ENCODE results near the gene S100G.

The S100G gene

GRCh38 chrX:16633754-16634153, 16.2 kb upstream of the S100G start:
- no peak overlapping the region for H3K27ac Mint-ChIP-seq
- no peaks in the 10 kb centered on the region for H3K9me3 Mint-ChIP-seq
- H3K36me3 Mint-ChIP-seq = no peaks in the 10 kb centered on the region
- no peak for DNase-seq
- H3K4me3 Mint-ChIP-seq = no peak overlapping the region
- H3K4me1 Mint-ChIP-seq = peaks cover 7% of the 10 kb centered on the region
- CTCF ChIA-PET = no interaction called here
- H3K27me3 Mint-ChIP-seq = no peaks in the 10 kb centered on the region

DNA sequence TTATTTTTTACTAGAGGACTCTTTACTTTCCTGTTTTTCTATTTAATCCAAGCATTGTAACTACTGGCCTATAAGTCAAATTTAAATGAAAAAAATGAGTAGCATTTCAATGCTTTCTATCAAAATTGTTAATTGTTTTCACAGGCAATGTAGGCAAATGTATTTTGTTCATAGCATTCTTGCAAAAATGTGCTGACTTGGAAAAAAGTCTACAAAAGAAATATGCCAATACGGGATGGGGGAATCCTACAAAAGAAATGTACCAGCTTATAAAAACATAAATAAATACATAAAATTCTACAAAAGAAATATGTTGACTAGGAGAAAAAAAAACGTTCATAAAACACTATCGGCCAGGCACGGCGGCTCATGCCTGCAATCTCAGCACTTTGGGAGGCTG, 14.9 kb upstream of the S100G start:
- CTCF ChIA-PET = no interaction called here
- H3K4me1 Mint-ChIP-seq = peaks cover 7% of the 10 kb centered on the region
- DNase-seq = no peak
- H3K27me3 Mint-ChIP-seq = no peaks in the 10 kb centered on the region
- H3K27ac Mint-ChIP-seq = no peak overlapping the region
- H3K9me3 Mint-ChIP-seq = no peaks in the 10 kb centered on the region
- no peaks in the 10 kb centered on the region for H3K36me3 Mint-ChIP-seq
- H3K4me3 Mint-ChIP-seq = no peak overlapping the region

DNA sequence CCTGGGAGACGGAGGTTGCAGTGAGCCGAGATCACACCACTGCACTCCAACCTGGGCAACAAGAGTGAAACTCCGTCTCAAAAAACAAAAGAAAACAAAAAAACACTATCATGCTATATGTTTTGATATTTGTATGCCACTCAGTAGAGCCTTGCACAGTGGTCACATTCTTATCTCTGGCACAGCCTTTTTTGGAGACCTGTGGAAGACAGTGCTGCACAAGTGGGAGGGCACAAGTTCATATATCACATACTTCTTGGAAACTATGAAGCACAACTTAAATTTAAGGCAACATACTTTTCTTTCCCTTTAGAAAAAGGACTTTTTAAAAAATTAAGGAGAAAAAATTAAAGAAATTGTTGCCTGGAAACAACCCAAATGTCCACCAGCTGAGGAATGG, 14.4 kb upstream of the S100G start:
- no peaks in the 10 kb centered on the region for H3K9me3 Mint-ChIP-seq
- CTCF ChIA-PET = no interaction called here
- DNase-seq = no peak
- H3K27ac Mint-ChIP-seq = no peak overlapping the region
- H3K36me3 Mint-ChIP-seq = no peaks in the 10 kb centered on the region
- H3K4me3 Mint-ChIP-seq = no peak overlapping the region
- H3K4me1 Mint-ChIP-seq = peaks cover 7% of the 10 kb centered on the region
- H3K27me3 Mint-ChIP-seq = no peaks in the 10 kb centered on the region

DNA sequence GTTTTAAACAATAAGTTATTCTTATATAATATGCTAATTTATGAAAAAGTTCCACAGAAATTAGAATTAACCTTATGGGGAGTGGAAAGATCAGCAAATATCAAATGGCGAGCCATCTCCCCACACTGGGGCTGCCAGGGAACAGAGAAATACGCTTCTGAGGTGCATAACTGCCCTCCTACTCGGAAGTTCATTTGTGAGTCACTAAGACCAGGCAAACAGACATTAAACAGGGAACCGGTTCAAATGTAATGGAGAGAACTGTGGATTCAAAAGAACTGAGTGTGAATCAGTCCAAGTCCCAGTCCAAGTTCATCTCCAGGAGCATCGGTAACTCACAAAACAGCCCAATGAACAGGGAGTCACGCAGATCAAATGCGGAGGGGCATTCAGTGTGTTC, 11.4 kb upstream of the S100G start:
- Mint-ChIP-seq H3K4me3 (no peak overlapping the region), H3K9me3 (no peaks in the 10 kb centered on the region), H3K27ac (no peak overlapping the region), H3K4me1 (peaks cover 7% of the 10 kb centered on the region), H3K36me3 (no peaks in the 10 kb centered on the region), H3K27me3 (no peaks in the 10 kb centered on the region)
- CTCF ChIA-PET = no interaction called here
- no peak for DNase-seq

GRCh38 chrX:16639966-16640365, 10.0 kb upstream of the S100G start:
- Mint-ChIP-seq H3K9me3 (no peaks in the 10 kb centered on the region), H3K27ac (no peak overlapping the region), H3K4me3 (no peak overlapping the region), H3K36me3 (no peaks in the 10 kb centered on the region), H3K4me1 (no peaks in the 10 kb centered on the region), H3K27me3 (no peaks in the 10 kb centered on the region)
- no peak for DNase-seq
- CTCF ChIA-PET = no interaction called here

GRCh38 chrX:16640823-16641222, 9.1 kb upstream of the S100G start:
- no peak for DNase-seq
- H3K9me3 Mint-ChIP-seq = no peaks in the 10 kb centered on the region
- no peaks in the 10 kb centered on the region for H3K27me3 Mint-ChIP-seq
- CTCF ChIA-PET = no interaction called here
- H3K4me1 Mint-ChIP-seq = no peaks in the 10 kb centered on the region
- H3K27ac Mint-ChIP-seq = no peak overlapping the region
- no peak overlapping the region for H3K4me3 Mint-ChIP-seq
- H3K36me3 Mint-ChIP-seq = no peaks in the 10 kb centered on the region

DNA sequence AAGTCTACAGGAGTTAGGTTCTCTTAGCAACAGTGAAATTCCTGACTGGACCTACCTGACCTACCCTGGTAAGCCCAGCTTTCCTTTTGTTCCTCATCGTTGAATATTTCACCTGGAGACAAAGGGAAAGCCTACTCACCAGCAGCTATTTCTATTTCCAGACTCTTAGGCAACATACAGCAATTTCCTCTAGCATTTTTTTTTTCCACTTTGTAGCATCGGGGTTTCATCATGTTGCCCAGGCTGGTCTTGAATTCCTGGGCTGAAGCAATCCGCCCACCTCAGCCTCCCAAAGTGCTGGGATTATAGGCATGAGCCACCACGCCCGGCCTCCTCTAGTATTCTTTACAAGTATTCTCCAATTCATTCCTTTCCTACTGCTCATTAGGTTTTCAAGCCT, 6.8 kb upstream of the S100G start:
- Mint-ChIP-seq H3K27me3 (no peaks in the 10 kb centered on the region), H3K4me3 (no peak overlapping the region), H3K4me1 (no peaks in the 10 kb centered on the region), H3K36me3 (no peaks in the 10 kb centered on the region), H3K27ac (no peak overlapping the region), H3K9me3 (no peaks in the 10 kb centered on the region)
- no peak for DNase-seq
- CTCF ChIA-PET = no interaction called here

DNA sequence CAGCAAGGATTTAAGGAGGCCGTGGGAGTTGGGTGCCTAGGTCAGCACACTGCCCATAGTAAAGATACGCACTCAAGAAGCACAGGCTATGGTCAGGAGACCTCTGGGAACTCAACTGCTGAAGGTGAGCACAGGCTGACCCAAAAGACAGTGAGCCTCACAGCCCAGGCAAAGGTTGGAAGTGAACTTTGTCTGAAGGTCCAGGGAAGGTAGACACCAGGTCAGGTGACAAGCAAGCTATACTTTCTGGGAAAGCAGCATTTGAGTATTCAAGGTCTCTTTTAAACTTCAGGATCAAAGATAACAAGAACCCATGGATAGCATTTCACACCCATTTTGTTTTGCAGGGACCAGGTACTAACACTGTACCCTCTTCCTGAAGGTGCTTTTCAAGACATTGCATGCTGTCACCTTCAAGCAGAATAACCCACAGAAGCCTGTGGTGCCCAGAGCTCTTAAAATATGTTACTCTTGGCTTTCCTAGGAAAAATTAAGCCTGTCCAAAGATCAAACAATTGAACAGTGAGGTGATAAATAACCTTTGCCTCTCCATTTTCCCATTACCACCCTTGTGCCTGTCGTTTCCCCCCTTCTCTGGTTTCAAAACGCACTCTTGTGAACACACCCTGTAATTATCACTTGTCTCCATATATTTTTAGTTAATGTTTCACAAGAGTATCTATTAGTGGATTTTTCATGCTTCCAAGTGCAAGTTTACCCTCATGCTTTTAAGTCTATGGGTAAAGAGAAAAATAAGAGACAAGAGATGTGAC, 3.4 kb upstream of the S100G start:
- DNase-seq = no peak
- Mint-ChIP-seq H3K27me3 (no peaks in the 10 kb centered on the region), H3K9me3 (no peaks in the 10 kb centered on the region), H3K27ac (no peak overlapping the region), H3K4me1 (no peaks in the 10 kb centered on the region), H3K4me3 (no peak overlapping the region), H3K36me3 (no peaks in the 10 kb centered on the region)
- CTCF ChIA-PET = no interaction called here

GRCh38 chrX:16651391-16652024, 1.6 kb downstream of the S100G start:
- Mint-ChIP-seq H3K27ac (no peak overlapping the region), H3K36me3 (no peaks in the 10 kb centered on the region), H3K9me3 (no peaks in the 10 kb centered on the region), H3K4me1 (no peaks in the 10 kb centered on the region), H3K4me3 (no peak overlapping the region), H3K27me3 (no peaks in the 10 kb centered on the region)
- no peak for DNase-seq
- CTCF ChIA-PET = no interaction called here

- Mint-ChIP-seq H3K36me3 (no peaks in the 10 kb centered on the region), H3K27me3 (no peaks in the 10 kb centered on the region), H3K4me1 (no peaks in the 10 kb centered on the region), H3K27ac (no peak overlapping the region), H3K4me3 (no peak overlapping the region), H3K9me3 (no peaks in the 10 kb centered on the region)
- DNase-seq = no peak
- CTCF ChIA-PET = no interaction called here
Measured at GRCh38 chrX:16653424-16653823, 3.5 kb downstream of the S100G start.

DNA sequence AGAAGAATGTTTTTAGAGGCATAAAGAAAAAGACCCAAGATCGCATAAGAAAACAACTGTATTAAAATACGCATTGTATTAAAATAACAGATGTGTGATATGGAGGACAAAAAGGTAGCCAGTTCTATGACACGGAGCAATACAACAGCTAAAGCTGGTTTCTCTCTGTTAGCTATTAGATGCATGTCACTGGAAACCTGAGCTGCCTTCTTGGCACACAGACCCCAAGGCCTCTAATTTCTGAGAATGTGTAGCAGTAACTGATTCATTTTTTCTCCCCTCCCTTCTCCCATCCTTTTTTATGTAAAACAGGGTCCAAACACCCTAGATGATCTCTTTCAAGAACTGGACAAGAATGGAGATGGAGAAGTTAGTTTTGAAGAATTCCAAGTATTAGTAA, 4.1 kb downstream of the S100G start:
- Mint-ChIP-seq H3K4me1 (no peaks in the 10 kb centered on the region), H3K9me3 (no peaks in the 10 kb centered on the region), H3K4me3 (no peak overlapping the region), H3K27me3 (no peaks in the 10 kb centered on the region), H3K36me3 (no peaks in the 10 kb centered on the region), H3K27ac (no peak overlapping the region)
- CTCF ChIA-PET = no interaction called here
- no peak for DNase-seq

GRCh38 chrX:16658284-16658683, 8.3 kb downstream of the S100G start:
- CTCF ChIA-PET = no interaction called here
- H3K4me3 Mint-ChIP-seq = no peak overlapping the region

GRCh38 chrX:16659321-16659720, 9.4 kb downstream of the S100G start:
- Mint-ChIP-seq H3K27ac (no peak overlapping the region), H3K4me1 (peaks cover 2% of the 10 kb centered on the region), H3K9me3 (no peaks in the 10 kb centered on the region), H3K27me3 (no peaks in the 10 kb centered on the region), H3K4me3 (no peak overlapping the region), H3K36me3 (no peaks in the 10 kb centered on the region)
- no peak for DNase-seq
- CTCF ChIA-PET = no interaction called here

More at GRCh38 chrX:16658284-16658683, 8.3 kb downstream of the S100G start:
- H3K27me3 Mint-ChIP-seq = no peaks in the 10 kb centered on the region
- no peak overlapping the region for H3K27ac Mint-ChIP-seq
- no peaks in the 10 kb centered on the region for H3K9me3 Mint-ChIP-seq
- no peak for DNase-seq
- H3K36me3 Mint-ChIP-seq = no peaks in the 10 kb centered on the region
- H3K4me1 Mint-ChIP-seq = no peaks in the 10 kb centered on the region

GRCh38 chrX:16661495-16661894, 11.5 kb downstream of the S100G start:
- peaks cover 2% of the 10 kb centered on the region for H3K4me1 Mint-ChIP-seq
- CTCF ChIA-PET = no interaction called here
- H3K4me3 Mint-ChIP-seq = no peak overlapping the region
- no peaks in the 10 kb centered on the region for H3K9me3 Mint-ChIP-seq
- H3K36me3 Mint-ChIP-seq = peaks cover 2% of the 10 kb centered on the region
- no peak for DNase-seq
- H3K27ac Mint-ChIP-seq = no peak overlapping the region
- no peaks in the 10 kb centered on the region for H3K27me3 Mint-ChIP-seq

- Mint-ChIP-seq H3K36me3 (peaks cover 2% of the 10 kb centered on the region), H3K4me3 (no peak overlapping the region), H3K27me3 (no peaks in the 10 kb centered on the region), H3K9me3 (no peaks in the 10 kb centered on the region), H3K27ac (no peak overlapping the region), H3K4me1 (peaks cover 2% of the 10 kb centered on the region)
- CTCF ChIA-PET = interaction anchor here (1.3 kb wide), 1 partner anchor 225 kb away, joined by 3 read pairs; no protein-coding TSS in a partner anchor
- DNase-seq = no peak
Measured at GRCh38 chrX:16662402-16662801, 12.4 kb downstream of the S100G start.

All from activated naive CD4-positive, alpha-beta T cell treated with anti-CD3 and anti-CD28 coated beads, Interleukin-2, amount 10 ng/mL, durations not matched to agents 7 days and 5 days (primary cell).